OCI-LY1 (cell line): Measurements from ENCODE around the gene AKNAD1.
"Not testable (repeated sequence)": the region's sequence is repeated elsewhere in the genome, so short reads cannot be mapped to it uniquely, and the experiment has no call there.

Source experiments
- H2AFZ ChIP-seq: fragments of 200-600 bp; sonication (generic), shearing (Covaris generic); 2 replicates; pipeline ENCODE4 v1.6.0; 2014; ENCODE audit warnings: antibody characterized with exemption, mild to moderate bottlenecking, low read length
- H3F3A ChIP-seq: fragments of 200-600 bp; sonication (generic), shearing (Covaris generic); 2 replicates; pipeline ENCODE4 v1.6.0; 2014; ENCODE audit warnings: mild to moderate bottlenecking, antibody characterized with exemption, low read length, moderate library complexity; ENCODE audit not compliant: insufficient read depth
- H3K27ac ChIP-seq: fragments of 200-600 bp; sonication (generic); 2 replicates; pipeline ENCODE4 v1.5.1; 2014; ENCODE audit warnings: low read length, mixed run types, mild to moderate bottlenecking, low read depth; ENCODE audit not compliant: poor library complexity, severe bottlenecking
- H3K27me3 ChIP-seq: fragments of 200-600 bp; sonication (generic); 2 replicates; pipeline ENCODE4 v1.6.0; 2014; ENCODE audit warnings: antibody characterized with exemption, mild to moderate bottlenecking, low read length, moderate library complexity; ENCODE audit not compliant: insufficient read depth
- H3K36me3 ChIP-seq: fragments of 200-600 bp; sonication (generic); 2 replicates; pipeline ENCODE4 v1.6.1; 2014; ENCODE audit warnings: mild to moderate bottlenecking, antibody characterized with exemption, low read length, moderate library complexity, mixed read lengths; ENCODE audit not compliant: insufficient read depth
- H3K4me1 ChIP-seq: fragments of 200-600 bp; sonication (generic); 2 replicates; pipeline ENCODE4 v1.5.1; 2014; ENCODE audit warnings: mild to moderate bottlenecking, low read length, moderate library complexity; ENCODE audit not compliant: insufficient read depth, severe bottlenecking
- H3K4me2 ChIP-seq: fragments of 200-600 bp; sonication (generic), shearing (Covaris generic); 2 replicates; pipeline ENCODE4 v1.6.1; 2014; ENCODE audit warnings: low read length
- H3K4me3 ChIP-seq: fragments of 200-600 bp; sonication (generic); 2 replicates; pipeline ENCODE4 v1.5.1; 2014; ENCODE audit warnings: low read length, low read depth, mild to moderate bottlenecking, mixed read lengths; ENCODE audit not compliant: poor library complexity, severe bottlenecking
- H3K79me2 ChIP-seq: fragments of 200-600 bp; shearing (Covaris generic); 2 replicates; pipeline ENCODE4 v1.6.1; 2016; ENCODE audit warnings: mixed run types, low read length, mixed read lengths; ENCODE audit not compliant: insufficient read depth
- H3K9ac ChIP-seq: fragments of 200-600 bp; sonication (generic), shearing (Covaris generic); 2 replicates; pipeline ENCODE4 v1.6.1; 2014; ENCODE audit warnings: mild to moderate bottlenecking, low read length, mixed read lengths
- H3K9me2 ChIP-seq: fragments of 200-600 bp; sonication (generic), shearing (Covaris generic); 2 replicates; pipeline ENCODE4 v1.6.1; 2014; ENCODE audit warnings: low read depth, mild to moderate bottlenecking, low read length, mixed read lengths
- H3K9me3 ChIP-seq: fragments of 200-600 bp; shearing (Covaris generic); 2 replicates; pipeline ENCODE4 v1.6.1; 2014; ENCODE audit warnings: low read length, mixed read lengths
- H4K20me1 ChIP-seq: fragments of 200-600 bp; sonication (generic), shearing (Covaris generic); 2 replicates; pipeline ENCODE4 v1.6.0; 2016; ENCODE audit warnings: mild to moderate bottlenecking, low read length; ENCODE audit not compliant: insufficient read depth
- EZH2 ChIP-seq: fragments of 200-600 bp; sonication (generic), shearing (Covaris generic); IDR thresholded peaks from 2 replicates; pipeline ENCODE4 v1.8.0; 2017; ENCODE audit warnings: borderline replicate concordance, mixed run types, mild to moderate bottlenecking, antibody characterized with exemption, low read length, moderate library complexity, mixed read lengths
- TF ChIP-seq, protein P1 (sequence below): fragments of 200-600 bp; sonication (generic), shearing (Covaris generic); IDR thresholded peaks from 2 replicates; pipeline ENCODE4 v1.5.1; 2017; ENCODE audit warnings: mild to moderate bottlenecking, antibody characterized with exemption, low read length, moderate library complexity, mixed read lengths

Gene AKNAD1

DNA sequence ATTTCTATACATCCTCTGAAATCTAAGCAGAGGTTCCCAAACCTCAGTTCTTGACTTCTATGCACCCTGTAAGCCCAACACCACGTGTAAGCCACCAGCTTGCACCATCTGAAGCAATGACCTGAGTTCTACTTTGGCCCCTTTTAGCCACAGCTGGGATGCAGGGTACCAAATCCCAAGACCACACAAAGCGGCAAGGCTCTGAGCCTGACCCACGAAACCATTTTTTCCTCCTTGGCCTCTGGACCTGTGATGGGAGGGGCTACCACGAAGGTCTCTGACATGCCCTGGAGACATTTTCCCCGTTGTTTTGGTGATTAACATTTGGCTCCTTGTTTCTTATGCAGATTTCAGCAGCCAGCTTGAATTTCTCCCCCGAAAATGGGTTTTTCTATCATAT lies 71.6 kb downstream of the AKNAD1 start:
- no peak overlapping the region for H3K4me2 ChIP-seq
- H3K9ac ChIP-seq: no peak overlapping the region
- H2AFZ ChIP-seq: no peak overlapping the region
- TF ChIP-seq, protein P1, sequence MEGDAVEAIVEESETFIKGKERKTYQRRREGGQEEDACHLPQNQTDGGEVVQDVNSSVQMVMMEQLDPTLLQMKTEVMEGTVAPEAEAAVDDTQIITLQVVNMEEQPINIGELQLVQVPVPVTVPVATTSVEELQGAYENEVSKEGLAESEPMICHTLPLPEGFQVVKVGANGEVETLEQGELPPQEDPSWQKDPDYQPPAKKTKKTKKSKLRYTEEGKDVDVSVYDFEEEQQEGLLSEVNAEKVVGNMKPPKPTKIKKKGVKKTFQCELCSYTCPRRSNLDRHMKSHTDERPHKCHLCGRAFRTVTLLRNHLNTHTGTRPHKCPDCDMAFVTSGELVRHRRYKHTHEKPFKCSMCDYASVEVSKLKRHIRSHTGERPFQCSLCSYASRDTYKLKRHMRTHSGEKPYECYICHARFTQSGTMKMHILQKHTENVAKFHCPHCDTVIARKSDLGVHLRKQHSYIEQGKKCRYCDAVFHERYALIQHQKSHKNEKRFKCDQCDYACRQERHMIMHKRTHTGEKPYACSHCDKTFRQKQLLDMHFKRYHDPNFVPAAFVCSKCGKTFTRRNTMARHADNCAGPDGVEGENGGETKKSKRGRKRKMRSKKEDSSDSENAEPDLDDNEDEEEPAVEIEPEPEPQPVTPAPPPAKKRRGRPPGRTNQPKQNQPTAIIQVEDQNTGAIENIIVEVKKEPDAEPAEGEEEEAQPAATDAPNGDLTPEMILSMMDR: no peak
- TF ChIP-seq EZH2: no peak
- H3K27me3 ChIP-seq: no peaks in the 10 kb centered on the region
- H3K79me2 ChIP-seq: no peaks in the 10 kb centered on the region
- peaks cover 17% of the 10 kb centered on the region; the same call in 1 of the 2 replicates for H3K9me3 ChIP-seq
- peaks cover 69% of the 10 kb centered on the region for H3K36me3 ChIP-seq
- no peaks in the 10 kb centered on the region for H3F3A ChIP-seq
- no peaks in the 10 kb centered on the region for H4K20me1 ChIP-seq
- no peaks in the 10 kb centered on the region for H3K9me2 ChIP-seq
- H3K4me1 ChIP-seq: no peaks in the 10 kb centered on the region
- no peak overlapping the region for H3K27ac ChIP-seq
- no peak overlapping the region for H3K4me3 ChIP-seq

DNA sequence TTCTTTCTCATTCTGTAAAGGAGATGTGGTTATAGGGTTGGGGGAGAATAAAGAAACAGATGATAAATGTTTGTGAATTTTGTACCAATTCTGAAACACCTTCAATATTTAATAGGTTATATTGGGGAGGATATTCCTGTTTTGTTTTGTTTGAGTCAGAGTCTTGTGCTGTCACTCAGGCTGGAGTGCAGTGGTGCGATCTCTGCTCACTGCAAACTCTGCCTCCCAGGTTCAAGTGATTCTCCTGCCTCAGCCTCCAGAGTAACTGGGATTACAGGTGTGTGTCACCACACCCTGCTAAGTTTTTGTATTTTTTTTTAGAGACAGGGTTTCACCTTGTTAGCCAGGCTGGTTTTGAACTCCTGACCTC lies 75.3 kb downstream of the AKNAD1 start:
- H3K36me3 ChIP-seq: peaks cover 85% of the 10 kb centered on the region
- H3K9me2 ChIP-seq, H3K27ac ChIP-seq, H3K79me2 ChIP-seq, H3K9ac ChIP-seq, H3K4me1 ChIP-seq, H4K20me1 ChIP-seq, H3F3A ChIP-seq, H3K4me3 ChIP-seq, H3K27me3 ChIP-seq, H3K4me2 ChIP-seq, H2AFZ ChIP-seq: not testable (repeated sequence)
- peaks cover 17% of the 10 kb centered on the region; the same call in 1 of the 2 replicates for H3K9me3 ChIP-seq

DNA sequence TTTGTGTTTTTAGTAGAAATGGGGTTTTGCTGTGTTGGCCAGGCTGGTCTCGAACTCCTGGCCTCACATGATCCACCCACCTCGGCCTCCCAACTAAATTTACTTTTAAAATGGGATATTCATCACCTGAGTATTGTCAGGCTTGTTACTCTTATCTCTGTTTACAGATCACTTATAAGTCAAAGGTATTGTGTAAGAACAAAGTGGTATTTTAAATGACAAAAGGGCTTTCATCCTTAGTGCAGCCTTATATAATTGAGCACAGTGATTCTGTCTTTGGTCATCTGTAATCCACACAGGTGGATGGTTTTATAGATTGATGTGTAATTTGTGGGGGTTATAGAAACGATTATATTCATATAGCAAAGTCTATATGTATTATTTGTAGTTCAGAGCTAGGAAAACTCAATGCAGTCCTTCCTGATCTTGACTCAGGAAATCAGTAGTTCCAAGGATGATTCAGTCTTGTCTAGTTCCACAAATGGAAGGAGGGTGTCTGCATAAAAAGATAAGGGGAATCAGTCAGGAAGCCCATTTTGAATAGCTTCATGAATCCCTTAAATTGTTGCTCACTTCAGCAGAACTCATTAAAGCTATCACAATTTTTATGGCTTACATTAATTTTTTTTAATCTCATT lies 75.8 kb downstream of the AKNAD1 start:
- TF ChIP-seq, protein P1: no peak
- TF ChIP-seq EZH2: no peak
- H4K20me1 ChIP-seq: no peaks in the 10 kb centered on the region
- no peaks in the 10 kb centered on the region for H3K27me3 ChIP-seq
- no peak overlapping the region for H3K4me2 ChIP-seq
- H3F3A ChIP-seq: no peaks in the 10 kb centered on the region
- H3K9me3 ChIP-seq: peaks cover 13% of the 10 kb centered on the region; the same call in 1 of the 2 replicates
- no peak overlapping the region for H2AFZ ChIP-seq
- H3K9ac ChIP-seq: no peak overlapping the region
- H3K4me1 ChIP-seq: no peaks in the 10 kb centered on the region
- H3K9me2 ChIP-seq: no peaks in the 10 kb centered on the region
- no peak overlapping the region for H3K4me3 ChIP-seq
- H3K36me3 ChIP-seq: peaks cover 85% of the 10 kb centered on the region
- no peaks in the 10 kb centered on the region for H3K79me2 ChIP-seq
- H3K27ac ChIP-seq: no peak overlapping the region

DNA sequence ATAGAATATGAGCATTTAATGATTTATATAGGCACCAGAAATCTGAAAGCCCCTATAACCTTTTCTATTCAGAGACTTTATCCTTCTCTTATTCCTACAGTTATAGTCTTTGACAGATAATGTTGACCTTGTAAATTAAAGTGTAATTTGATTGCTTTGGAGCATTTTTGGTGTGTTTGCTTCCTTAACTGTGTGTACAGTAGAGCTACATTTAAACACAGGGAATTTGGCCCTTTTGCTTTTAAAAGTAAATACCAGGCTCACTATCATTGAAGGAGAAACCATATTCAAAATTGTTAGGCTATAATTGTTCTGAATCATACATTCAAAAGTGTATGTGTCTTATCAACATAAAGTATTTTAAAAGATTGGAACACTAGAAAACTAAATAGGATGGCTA lies 77.4 kb downstream of the AKNAD1 start:
- H3K9ac ChIP-seq: no peak overlapping the region
- no peaks in the 10 kb centered on the region for H3K4me1 ChIP-seq
- no peak overlapping the region for H3K27ac ChIP-seq
- H3F3A ChIP-seq: no peaks in the 10 kb centered on the region
- no peak overlapping the region for H3K4me2 ChIP-seq
- peaks cover 81% of the 10 kb centered on the region for H3K36me3 ChIP-seq
- TF ChIP-seq EZH2: no peak
- TF ChIP-seq, protein P1: no peak
- no peak overlapping the region for H2AFZ ChIP-seq
- 0 out of 2 replicates have a peak, but pooled peaks cover 3% of the 10 kb centered on the region for H3K9me3 ChIP-seq
- H3K79me2 ChIP-seq: no peaks in the 10 kb centered on the region
- no peak overlapping the region for H3K4me3 ChIP-seq
- H3K27me3 ChIP-seq: no peaks in the 10 kb centered on the region
- H3K9me2 ChIP-seq: no peaks in the 10 kb centered on the region
- no peaks in the 10 kb centered on the region for H4K20me1 ChIP-seq
